ENCODE data around the gene NPAS1. TPM values are rescaled to one million over a fixed set of nuclear protein-coding genes. Genes with fewer than 3 reads are reported as not detected.

Gene NPAS1
- total RNA-seq, 1 experiment from 2014 or later: 4.6 TPM

GRCh38 chr19:47028195-47028601 is 8.6 kb downstream of the NPAS1 start:
- BruUV-seq (replicated peaks): no TSS peak
- H3K36me3 ChIP-seq (ENCODE audit: control insufficient read depth in 1 of 2, insufficient read depth in 2 of 2, low read length in 2 of 2): no peaks in the 10 kb centered on the region
- H4K20me1 ChIP-seq (ENCODE audit: insufficient read depth): no peaks in the 10 kb centered on the region
- no peak for ATAC-seq
- no peaks in the 10 kb centered on the region for H3K9me2 ChIP-seq (ENCODE audit: insufficient read depth)
- DNase-seq (ENCODE audit: low read depth, low spot score): no peak
- no peak overlapping the region for H3K4me2 ChIP-seq (ENCODE audit: low read length)
- intact Hi-C loops (cut with micrococcal nuclease): no loop called here
- H3K27me3 ChIP-seq (ENCODE audit: insufficient read depth, low read length): no peaks in the 10 kb centered on the region
- no peaks in the 10 kb centered on the region for H3K9me3 ChIP-seq (ENCODE audit: control insufficient read depth in 1 of 2, insufficient read depth in 1 of 2, low read depth in 1 of 2, low read length in 2 of 2)
- TF ChIP-seq SIN3A (IDR thresholded peaks at IDR 0.05; ENCODE audit: low read depth) (no peak), EZH2 (IDR thresholded peaks at IDR 0.05) (no peak), CEBPB (IDR thresholded peaks at IDR 0.05; ENCODE audit: low read depth) (no peak), TCF7L2 (IDR thresholded peaks at IDR 0.05; ENCODE audit: borderline replicate concordance, extremely low read depth, insufficient read depth, insufficient read length) (no peak), RAD21 (IDR thresholded peaks at IDR 0.05; ENCODE audit: low read depth) (no peak), YY1 (IDR thresholded peaks at IDR 0.05; ENCODE audit: extremely low read depth, insufficient replicate concordance, low read depth, low read length) (no peak), REST (IDR thresholded peaks at IDR 0.05; ENCODE audit: low read depth) (no peak), CTCF (IDR thresholded peaks at IDR 0.05 in 2 of 3, conservative IDR thresholded peaks at IDR 0.05 in 1 of 3; ENCODE audit: borderline replicate concordance in 1 of 3, insufficient read depth in 1 of 3, low read depth in 2 of 3, low read length in 2 of 3) (no peak), JUND (IDR thresholded peaks at IDR 0.05) (no peak), ZNF274 (IDR thresholded peaks at IDR 0.05; ENCODE audit: low read depth, low read length) (no peak), POLR2AphosphoS5 (IDR thresholded peaks at IDR 0.05; ENCODE audit: low read depth, low read length) (no peak), ATF3 (IDR thresholded peaks at IDR 0.05) (no peak), ZFX (IDR thresholded peaks at IDR 0.05) (no peak), EZH2phosphoT487 (IDR thresholded peaks at IDR 0.05; ENCODE audit: borderline replicate concordance) (no peak), FOSL1 (IDR thresholded peaks at IDR 0.05; ENCODE audit: low read depth) (no peak)
- H3K4me3 ChIP-seq (replicated peaks in 1 of 2; ENCODE audit: low read depth in 1 of 2, low read length in 2 of 2): no peak overlapping the region
- ChIA-PET RAD21 (ENCODE audit: low non-redundant PET in 1 of 2, low total read pairs in 2 of 2, uncharacterized antibody in 2 of 2, unreplicated experiment in 2 of 2) (no interaction called here), CTCF (interaction anchor here (0.6 to 0.7 kb wide), 2 partner anchors 17 to 216 kb away, joined by 3 read pairs; no protein-coding TSS in a partner anchor), POLR2A (no interaction called here)
- H3K4me1 ChIP-seq (ENCODE audit: control insufficient read depth in 1 of 2, insufficient read depth in 2 of 2, low read length in 2 of 2): peaks cover 5 to 9% of the 10 kb centered on the region in 2 experiments; a peak in 3 of 4 replicates
- H3K27ac ChIP-seq (ENCODE audit: low read depth, low read length): no peak overlapping the region
- no peak overlapping the region for H3K9ac ChIP-seq (ENCODE audit: low read length)
- H2AFZ ChIP-seq (ENCODE audit: low read depth, low read length, poor library complexity, severe bottlenecking): no peak overlapping the region
- no peaks in the 10 kb centered on the region for H3K79me2 ChIP-seq (ENCODE audit: insufficient read depth, low read length)
